ENCODE data around the gene DENND1C. TPM values are rescaled to one million over a fixed set of nuclear protein-coding genes. Genes with fewer than 3 reads are reported as not detected.

The DENND1C gene
- total RNA-seq, 4 donors from 2014 or later, result 1.0 to 7.6 (median 4.6) TPM

GRCh38 chr19:6459262-6460098, 22.1 kb downstream of the DENND1C start, which contains the start of gene SLC25A23:
SLC25A23 (minus strand) TSS chr19:6459792; CDS start chr19:6459628, 164 bp downstream.
- ATAC-seq (ENCODE audit: low FRiP score) (peak; percentile 16), DNase-seq (ENCODE audit: low spot score) (no peak)
- no peak for TF ChIP-seq CTCF (IDR thresholded peaks at IDR 0.05)

GRCh38 chr19:6458695-6459261, 22.8 kb downstream of the DENND1C start:
- DNase-seq (ENCODE audit: low spot score) (no peak), ATAC-seq (ENCODE audit: low FRiP score) (no peak)
- TF ChIP-seq CTCF (IDR thresholded peaks at IDR 0.05), result no peak

- DNase-seq (ENCODE audit: low spot score), result no peak
- no peak for TF ChIP-seq CTCF (IDR thresholded peaks at IDR 0.05)
- no peak for ATAC-seq (ENCODE audit: low FRiP score)
Measured at GRCh38 chr19:6457958-6458694, 23.5 kb downstream of the DENND1C start.

DNA sequence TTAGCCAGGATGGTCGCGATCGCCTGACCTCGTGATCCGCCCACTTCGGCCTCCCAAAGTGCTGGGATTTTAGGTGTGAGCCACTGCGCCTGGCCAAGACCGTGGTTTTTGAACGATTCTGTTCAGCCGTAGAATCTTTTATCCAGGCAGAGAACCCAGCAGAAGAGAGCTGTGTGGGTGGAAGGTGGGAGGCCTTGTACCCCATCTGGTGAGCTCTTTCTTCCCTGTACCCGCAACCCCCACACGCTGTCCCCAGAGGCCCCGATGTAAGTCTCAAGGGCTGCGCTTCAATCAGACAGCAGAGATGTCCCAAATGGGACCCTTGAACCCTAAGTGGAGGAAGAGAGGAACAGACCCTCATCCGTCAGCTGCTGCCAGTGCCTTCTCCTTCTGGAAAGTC, 25.7 kb downstream of the DENND1C start:
- DNase-seq (ENCODE audit: low spot score) (no peak), ATAC-seq (ENCODE audit: low FRiP score) (no peak)
- no peak for TF ChIP-seq CTCF (IDR thresholded peaks at IDR 0.05)

- TF ChIP-seq CTCF (IDR thresholded peaks at IDR 0.05), result no peak
- ATAC-seq (ENCODE audit: low FRiP score) (no peak), DNase-seq (ENCODE audit: low spot score) (no peak)
Measured at GRCh38 chr19:6453951-6454565, 27.5 kb downstream of the DENND1C start.

DNA sequence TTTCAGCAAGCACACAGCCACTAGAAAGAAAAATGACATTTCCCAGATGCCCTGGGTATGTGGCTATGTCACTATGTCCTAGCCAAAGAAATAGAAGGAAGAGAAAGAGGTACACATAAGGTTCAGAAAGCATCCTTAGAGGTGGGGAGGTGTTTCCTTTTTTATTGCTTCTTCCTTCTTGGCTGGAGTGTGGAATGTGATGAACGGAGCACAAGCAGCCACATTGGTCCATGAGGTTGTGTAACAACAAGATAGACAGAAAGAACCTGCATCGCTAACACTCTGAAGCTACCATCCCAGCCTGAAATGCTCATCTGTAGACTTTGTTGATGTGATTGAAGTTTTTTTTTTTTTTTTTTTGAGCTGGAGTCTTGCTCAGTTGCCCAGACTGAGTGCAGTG, 28.7 kb downstream of the DENND1C start:
- no peak for ATAC-seq (ENCODE audit: low FRiP score)
- no peak for DNase-seq (ENCODE audit: low spot score)
- TF ChIP-seq CTCF (IDR thresholded peaks at IDR 0.05), result no peak
